Stomach (tissue), 4 donors: Measurements from ENCODE around the gene TK2.
"Not testable (repeated sequence)": the region's sequence is repeated elsewhere in the genome, so short reads cannot be mapped to it uniquely, and the experiment has no call there.

Source experiments
- CTCF ChIP-seq, 7 experiments: fragments of 450-650 bp in 4 of 7; fragments of 200-600 bp in 3 of 7; sonication (generic) in 3 of 7; IDR thresholded peaks; one replicate each; pipeline ENCODE4 v1.5.1; 2016 to 2019; ENCODE audit warnings: antibody characterized with exemption in 7 of 7, control low read depth in 2 of 7, mild to moderate bottlenecking in 1 of 7
- EP300 ChIP-seq: sonication (generic); formaldehyde crosslinking; IDR thresholded peaks from one replicate; pipeline ENCODE4 v1.6.1; 2017; ENCODE audit warnings: antibody characterized with exemption
- POLR2A ChIP-seq, 4 donors: fragments of 450-650 bp; IDR thresholded peaks; one replicate each; pipeline ENCODE4 v1.6.1; 2016; ENCODE audit warnings: antibody characterized with exemption in 4 of 4, control low read depth in 2 of 4, mild to moderate bottlenecking in 1 of 4, moderate library complexity in 1 of 4
- POLR2AphosphoS5 ChIP-seq, 3 donors: sonication (generic); formaldehyde crosslinking; IDR thresholded peaks; one replicate each; pipeline ENCODE4 v1.6.1; 2016; ENCODE audit warnings: antibody characterized with exemption in 3 of 3

GRCh38 chr16:66496226-66496625 is 53.7 kb downstream of the TK2 start:
- not testable (repeated sequence) for TF ChIP-seq CTCF (IDR thresholded peaks at IDR 0.05); POLR2A (IDR thresholded peaks at IDR 0.05); POLR2AphosphoS5 (IDR thresholded peaks at IDR 0.05); EP300
